Stimulated activated CD4-positive, alpha-beta T cell treated with anti-CD3 and anti-CD28 coated beads, Interleukin-4, amount 100 ng/mL, for 4 hours (primary cell): ENCODE results near the gene TXLNG.

Source experiments
- DNase-seq, 2 experiments: peaks; one replicate each; pipeline ENCODE4 v3.0.0-alpha.2; 2020

Gene TXLNG

GRCh38 chrX:16785247-16786138 is 773 bp upstream of the TXLNG start:
- no peak for DNase-seq

- peak; percentile 30 to 43 for DNase-seq
Measured at GRCh38 chrX:16786791-16787735, 797 bp downstream of the TXLNG start.

- DNase-seq, result no peak
Measured at GRCh38 chrX:16788477-16788876, 2.2 kb downstream of the TXLNG start.

GRCh38 chrX:16796298-16796697 is 10.0 kb downstream of the TXLNG start:
- DNase-seq, result no peak

GRCh38 chrX:16797358-16797757 is 11.1 kb downstream of the TXLNG start:
- DNase-seq, result no peak

- DNase-seq, result no peak
Measured at GRCh38 chrX:16797841-16798240, 11.6 kb downstream of the TXLNG start.

GRCh38 chrX:16804923-16805464 is 18.7 kb downstream of the TXLNG start:
- no peak for DNase-seq

- no peak for DNase-seq
Measured at GRCh38 chrX:16807548-16807947, 21.3 kb downstream of the TXLNG start.

- DNase-seq, result no peak
Measured at GRCh38 chrX:16807976-16808542, 21.8 kb downstream of the TXLNG start.

- DNase-seq, result no peak
Measured at GRCh38 chrX:16814597-16814996, 28.3 kb downstream of the TXLNG start.

GRCh38 chrX:16819634-16820033 is 33.4 kb downstream of the TXLNG start:
- no peak for DNase-seq

- DNase-seq, result no peak
Measured at GRCh38 chrX:16822723-16823122, 36.5 kb downstream of the TXLNG start.

- no peak for DNase-seq
Measured at GRCh38 chrX:16825264-16826035, 39.2 kb downstream of the TXLNG start.

GRCh38 chrX:16826207-16826606 is 39.9 kb downstream of the TXLNG start:
- DNase-seq, result no peak

- no peak for DNase-seq
Measured at GRCh38 chrX:16827225-16827624, 41.0 kb downstream of the TXLNG start.

GRCh38 chrX:16828124-16828908 is 42.0 kb downstream of the TXLNG start:
- DNase-seq, result no peak

- DNase-seq, result no peak
Measured at GRCh38 chrX:16832301-16832700, 46.0 kb downstream of the TXLNG start.

- no peak for DNase-seq
Measured at GRCh38 chrX:16834806-16835205, 48.5 kb downstream of the TXLNG start.

- DNase-seq, result no peak
Measured at GRCh38 chrX:16836371-16836770, 50.1 kb downstream of the TXLNG start.

GRCh38 chrX:16838202-16839066 is 52.2 kb downstream of the TXLNG start:
- DNase-seq, result no peak
